ENCODE data around the gene UBR3.
"Not testable (repeated sequence)": the region's sequence is repeated elsewhere in the genome, so short reads cannot be mapped to it uniquely, and the experiment has no call there.

UBR3 gene, protein sequence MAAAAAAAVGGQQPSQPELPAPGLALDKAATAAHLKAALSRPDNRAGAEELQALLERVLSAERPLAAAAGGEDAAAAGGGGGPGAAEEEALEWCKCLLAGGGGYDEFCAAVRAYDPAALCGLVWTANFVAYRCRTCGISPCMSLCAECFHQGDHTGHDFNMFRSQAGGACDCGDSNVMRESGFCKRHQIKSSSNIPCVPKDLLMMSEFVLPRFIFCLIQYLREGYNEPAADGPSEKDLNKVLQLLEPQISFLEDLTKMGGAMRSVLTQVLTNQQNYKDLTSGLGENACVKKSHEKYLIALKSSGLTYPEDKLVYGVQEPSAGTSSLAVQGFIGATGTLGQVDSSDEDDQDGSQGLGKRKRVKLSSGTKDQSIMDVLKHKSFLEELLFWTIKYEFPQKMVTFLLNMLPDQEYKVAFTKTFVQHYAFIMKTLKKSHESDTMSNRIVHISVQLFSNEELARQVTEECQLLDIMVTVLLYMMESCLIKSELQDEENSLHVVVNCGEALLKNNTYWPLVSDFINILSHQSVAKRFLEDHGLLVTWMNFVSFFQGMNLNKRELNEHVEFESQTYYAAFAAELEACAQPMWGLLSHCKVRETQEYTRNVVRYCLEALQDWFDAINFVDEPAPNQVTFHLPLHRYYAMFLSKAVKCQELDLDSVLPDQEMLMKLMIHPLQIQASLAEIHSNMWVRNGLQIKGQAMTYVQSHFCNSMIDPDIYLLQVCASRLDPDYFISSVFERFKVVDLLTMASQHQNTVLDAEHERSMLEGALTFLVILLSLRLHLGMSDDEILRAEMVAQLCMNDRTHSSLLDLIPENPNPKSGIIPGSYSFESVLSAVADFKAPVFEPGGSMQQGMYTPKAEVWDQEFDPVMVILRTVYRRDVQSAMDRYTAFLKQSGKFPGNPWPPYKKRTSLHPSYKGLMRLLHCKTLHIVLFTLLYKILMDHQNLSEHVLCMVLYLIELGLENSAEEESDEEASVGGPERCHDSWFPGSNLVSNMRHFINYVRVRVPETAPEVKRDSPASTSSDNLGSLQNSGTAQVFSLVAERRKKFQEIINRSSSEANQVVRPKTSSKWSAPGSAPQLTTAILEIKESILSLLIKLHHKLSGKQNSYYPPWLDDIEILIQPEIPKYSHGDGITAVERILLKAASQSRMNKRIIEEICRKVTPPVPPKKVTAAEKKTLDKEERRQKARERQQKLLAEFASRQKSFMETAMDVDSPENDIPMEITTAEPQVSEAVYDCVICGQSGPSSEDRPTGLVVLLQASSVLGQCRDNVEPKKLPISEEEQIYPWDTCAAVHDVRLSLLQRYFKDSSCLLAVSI (N-terminal part only)

DNA sequence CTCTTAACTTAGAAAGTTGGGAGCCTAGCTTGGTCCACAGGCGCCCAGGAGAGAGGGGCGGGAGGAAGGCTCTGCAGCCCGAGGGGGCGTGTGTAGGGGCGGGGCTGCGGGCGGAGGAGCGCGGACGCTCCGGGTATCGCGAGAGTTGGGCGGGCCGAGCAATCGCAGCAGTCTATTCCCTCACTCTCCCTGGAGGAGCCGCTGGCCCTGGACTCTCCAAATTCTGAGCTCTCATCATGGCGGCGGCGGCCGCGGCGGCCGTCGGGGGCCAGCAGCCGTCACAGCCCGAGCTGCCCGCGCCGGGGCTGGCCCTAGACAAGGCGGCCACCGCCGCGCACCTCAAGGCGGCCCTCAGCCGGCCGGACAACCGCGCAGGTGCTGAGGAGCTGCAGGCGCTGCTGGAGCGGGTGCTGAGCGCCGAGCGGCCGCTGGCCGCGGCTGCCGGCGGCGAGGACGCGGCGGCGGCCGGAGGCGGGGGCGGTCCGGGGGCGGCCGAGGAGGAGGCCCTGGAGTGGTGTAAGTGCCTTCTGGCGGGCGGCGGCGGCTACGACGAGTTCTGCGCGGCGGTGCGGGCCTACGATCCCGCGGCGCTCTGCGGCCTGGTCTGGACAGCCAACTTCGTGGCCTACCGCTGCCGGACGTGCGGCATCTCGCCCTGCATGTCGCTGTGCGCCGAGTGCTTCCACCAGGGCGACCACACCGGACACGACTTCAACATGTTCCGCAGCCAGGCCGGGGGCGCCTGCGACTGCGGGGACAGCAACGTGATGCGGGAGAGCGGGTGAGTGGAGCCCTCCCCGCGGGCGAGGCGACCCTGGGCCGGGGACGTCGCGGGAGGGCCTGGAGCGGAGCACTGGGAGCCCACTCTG is at the start of gene UBR3:
Gene UBR3 (plus strand): TSS at position 183 of the 869 bp plus-strand sequence. CDS start 54 bp downstream, at position 237.
- peak; percentile 58 for DNase-seq (ENCODE audit: low read depth, low spot score)

DNA sequence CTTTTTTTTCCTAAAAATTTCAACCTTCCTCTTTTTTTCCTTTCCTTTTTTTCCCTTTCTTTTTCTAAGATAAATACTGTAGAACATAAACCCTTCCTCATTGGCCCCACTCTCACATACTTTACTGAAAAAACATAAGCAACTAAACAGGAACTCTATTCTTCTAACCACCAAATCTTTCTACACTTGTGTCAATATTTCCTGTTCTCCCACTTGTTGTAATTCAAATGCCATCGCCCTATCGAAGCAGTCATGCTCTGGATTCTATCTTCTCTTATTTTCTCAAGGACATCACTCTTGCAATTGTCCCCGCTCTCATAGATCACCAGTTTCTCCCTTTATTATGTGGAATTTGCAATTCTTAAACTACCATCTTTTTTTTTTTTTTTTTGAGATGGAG is 48.8 kb upstream of the UBR3 start:
- H3K27ac ChIP-seq = no peak overlapping the region
- no peak for DNase-seq (ENCODE audit: low read depth, low spot score)

More for the DNA sequence above, at the start of gene UBR3:
- H3K27ac ChIP-seq = peak within 1 kb of the TSS; percentile 74

DNA sequence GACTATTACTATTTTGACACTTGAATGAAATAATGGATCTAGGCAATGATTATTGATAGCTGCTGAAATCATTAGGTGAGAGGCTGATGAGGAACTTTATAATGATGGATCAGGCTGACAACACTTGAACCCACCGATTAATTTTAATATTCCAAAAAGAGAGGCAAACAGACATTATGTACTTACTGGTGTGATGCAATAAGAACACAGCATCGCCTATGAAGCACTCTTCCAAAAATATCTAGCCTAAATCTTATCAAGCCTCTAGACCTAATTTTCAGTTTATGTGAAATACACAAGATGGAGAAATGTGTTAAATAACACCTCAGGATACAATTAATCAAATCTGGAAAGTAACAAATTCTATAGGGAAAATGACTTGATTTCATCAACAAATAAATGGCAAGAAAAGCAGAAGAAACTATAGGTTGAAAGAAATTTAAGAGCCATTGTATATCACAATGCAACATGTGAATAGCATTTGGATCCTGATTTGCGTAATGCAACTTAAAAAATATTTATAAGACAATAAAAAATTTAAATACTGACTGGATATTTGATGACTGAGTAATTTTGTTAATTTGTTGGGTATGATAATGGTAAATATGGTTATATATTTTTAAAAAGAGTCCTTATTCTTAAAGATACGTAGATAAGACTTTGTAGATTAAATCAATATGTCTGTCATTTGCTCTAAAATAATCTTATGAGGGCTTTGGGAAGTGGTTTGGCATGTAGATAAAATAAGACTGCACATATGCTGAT is 45.8 kb upstream of the UBR3 start:
- H3K27ac ChIP-seq = no peak overlapping the region
- DNase-seq (ENCODE audit: low read depth, low spot score) = no peak

DNA sequence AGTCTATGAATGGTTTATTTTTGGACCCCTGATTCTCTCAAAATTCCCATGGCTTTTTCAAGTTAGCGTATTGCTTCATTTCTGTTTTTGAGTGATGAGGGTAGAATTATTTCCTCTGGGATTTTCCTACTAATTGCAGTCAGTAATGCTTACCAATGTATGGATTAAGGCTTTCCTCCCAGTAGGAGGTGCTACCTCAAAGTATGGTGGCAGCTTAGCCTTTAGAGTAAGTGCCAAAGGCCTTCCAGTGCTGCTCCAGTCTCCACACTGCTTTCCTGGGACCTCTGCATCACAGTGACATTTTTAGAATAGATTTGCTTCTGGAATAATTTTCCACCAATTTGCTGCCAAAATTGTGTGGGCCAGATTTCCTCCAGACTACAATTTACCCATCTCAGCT is 44.7 kb upstream of the UBR3 start:
- DNase-seq (ENCODE audit: low read depth, low spot score) = no peak
- no peak overlapping the region for H3K27ac ChIP-seq

DNA sequence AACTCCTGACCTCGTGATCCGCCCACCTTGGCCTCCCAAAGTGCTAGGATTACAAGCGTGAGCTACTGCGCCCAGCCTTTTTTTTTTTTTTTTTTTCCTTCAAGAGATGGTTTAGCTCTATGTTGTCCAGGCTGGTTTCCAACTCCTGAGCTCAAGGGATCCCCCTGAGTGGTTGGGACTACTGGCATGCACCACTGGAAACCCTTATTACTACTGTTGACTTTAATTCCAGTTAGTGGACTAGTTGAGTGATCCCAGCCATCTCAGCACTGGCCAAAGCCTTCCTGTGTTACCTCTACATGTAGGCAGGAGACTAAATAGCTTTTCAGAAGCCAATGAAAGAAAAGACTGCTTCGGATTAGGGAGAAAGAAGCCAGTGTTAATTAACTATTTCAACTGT is 36.7 kb upstream of the UBR3 start:
- no peak for DNase-seq (ENCODE audit: low read depth, low spot score)
- no peak overlapping the region for H3K27ac ChIP-seq

DNA sequence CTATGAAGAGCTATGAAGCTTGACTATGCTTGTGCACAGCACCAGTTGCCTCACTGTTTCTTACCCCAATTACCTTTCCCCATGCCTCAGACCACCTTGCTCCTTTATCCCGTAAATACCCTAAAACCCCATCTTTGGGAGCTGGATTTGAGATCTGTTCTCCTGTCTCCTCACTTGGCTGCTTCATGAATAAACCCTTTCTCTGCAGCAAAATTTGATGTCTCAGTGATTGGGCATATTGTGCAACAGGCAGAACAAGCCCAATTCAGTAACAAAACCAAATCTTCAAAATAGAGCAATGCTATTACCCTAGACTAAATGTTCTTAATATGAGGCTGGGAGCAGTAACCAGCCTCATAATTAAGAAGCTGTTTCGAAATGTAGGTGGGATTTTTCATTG is 32.1 kb upstream of the UBR3 start:
- no peak overlapping the region for H3K27ac ChIP-seq

DNA sequence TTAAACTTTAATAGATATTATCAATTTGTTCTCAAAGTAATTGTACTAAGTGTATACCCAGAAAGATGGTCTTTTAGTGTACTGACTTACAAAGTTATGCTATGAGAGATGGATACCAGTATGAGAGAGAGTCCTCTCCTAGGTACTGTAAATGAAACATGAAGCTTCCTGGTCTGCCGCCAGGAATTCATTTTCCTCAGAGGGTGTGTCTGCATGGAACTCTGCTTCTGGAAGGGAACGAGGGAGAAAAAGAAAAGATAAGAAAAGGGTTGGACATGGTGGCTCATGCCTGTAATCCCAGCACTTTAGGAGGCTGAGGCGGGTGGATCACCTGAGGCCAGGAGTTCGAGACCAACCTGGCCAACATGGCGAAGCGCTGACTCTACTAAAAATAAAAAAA is 30.8 kb upstream of the UBR3 start:
- no peak for DNase-seq (ENCODE audit: low read depth, low spot score)
- H3K27ac ChIP-seq = no peak overlapping the region

More for the DNA sequence above, 32.1 kb upstream of the UBR3 start:
- DNase-seq (ENCODE audit: low read depth, low spot score) = no peak

DNA sequence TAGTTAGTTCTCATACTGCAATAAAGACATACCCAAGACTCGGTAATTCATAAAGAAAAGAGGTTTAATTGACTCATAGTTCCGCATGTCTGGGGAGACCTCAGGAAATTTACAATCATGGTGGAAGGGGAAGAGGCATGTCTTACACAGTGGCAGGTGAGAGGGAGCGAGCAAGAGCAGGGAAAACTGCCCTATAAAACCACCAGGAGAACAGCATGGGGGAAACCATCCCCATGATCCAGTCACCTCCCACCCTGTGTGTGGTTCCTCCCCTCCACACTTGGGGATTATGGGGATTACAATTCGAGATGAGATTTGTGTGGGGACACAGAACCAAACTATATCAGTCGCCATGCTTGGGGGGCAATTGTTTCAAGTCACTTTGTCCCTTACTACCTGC is 29.7 kb upstream of the UBR3 start:
- H3K27ac ChIP-seq = no peak overlapping the region
- DNase-seq (ENCODE audit: low read depth, low spot score) = no peak

DNA sequence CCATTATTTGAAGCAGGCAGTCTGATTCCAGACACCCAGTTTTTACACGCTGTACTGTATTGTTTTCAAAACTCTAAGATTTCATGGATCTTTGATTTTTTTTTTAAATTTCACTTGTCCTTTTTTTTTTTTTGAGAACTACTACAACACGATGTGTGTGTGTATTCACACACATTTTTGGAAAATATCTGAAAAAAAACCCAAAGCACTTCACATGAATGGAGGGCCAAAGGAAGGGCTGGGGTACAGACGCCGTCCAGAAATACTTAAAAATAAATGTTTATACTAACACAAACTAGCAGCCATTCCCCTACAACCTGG is 28.9 kb upstream of the UBR3 start:
- no peak for DNase-seq (ENCODE audit: low read depth, low spot score)
- peak overlapping the region; percentile 78 for H3K27ac ChIP-seq

DNA sequence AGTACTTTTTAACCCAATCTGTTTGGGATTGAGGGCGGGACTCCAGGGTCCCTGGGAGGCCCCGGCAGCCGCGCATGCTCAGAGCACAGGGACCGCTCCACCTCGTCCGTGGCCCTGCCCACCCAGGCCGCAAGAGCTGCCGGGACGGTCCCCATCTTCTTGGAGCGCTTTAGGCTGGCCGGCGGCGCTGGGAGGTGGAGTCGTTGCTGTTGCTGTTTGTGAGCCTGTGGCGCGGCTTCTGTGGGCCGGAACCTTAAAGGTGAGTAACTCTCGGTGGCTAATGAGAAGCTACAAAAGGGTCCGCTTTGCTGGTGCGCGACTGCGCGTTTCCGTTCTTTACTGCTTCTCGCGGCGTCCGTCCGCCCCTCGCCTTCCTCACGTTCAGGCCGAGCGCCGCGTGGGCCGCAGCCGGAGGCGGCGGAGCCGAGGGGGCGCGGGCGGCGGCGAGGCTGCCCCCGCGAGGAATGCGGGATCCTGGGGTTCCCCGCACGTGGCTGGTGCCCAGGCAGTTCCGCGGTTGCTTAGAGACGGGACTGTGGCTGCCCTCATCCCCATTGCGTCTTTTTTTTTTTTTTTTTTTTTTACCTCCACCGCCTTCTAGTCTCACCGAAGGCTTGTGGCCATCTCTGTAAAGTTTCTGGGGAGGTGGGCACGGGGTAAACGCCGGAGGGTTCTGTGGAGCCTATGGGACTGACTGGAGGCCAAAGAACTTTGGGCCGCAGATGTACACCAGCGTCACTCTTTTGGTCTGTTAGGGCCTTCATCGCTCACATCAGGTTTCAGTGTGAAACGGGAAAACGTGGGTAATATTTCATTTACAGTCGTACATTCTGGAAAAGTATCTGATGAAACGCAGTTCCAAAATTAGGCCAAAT is 28.3 kb upstream of the UBR3 start, which contains the start of gene SSB:
Gene SSB (plus strand): TSS at position 154 of the 875 bp plus-strand sequence. CDS start 2,090 bp downstream, outside the sequence.
- peak within 1 kb of the TSS; percentile 78 for H3K27ac ChIP-seq
- peak; percentile 65 for DNase-seq (ENCODE audit: low read depth, low spot score)

DNA sequence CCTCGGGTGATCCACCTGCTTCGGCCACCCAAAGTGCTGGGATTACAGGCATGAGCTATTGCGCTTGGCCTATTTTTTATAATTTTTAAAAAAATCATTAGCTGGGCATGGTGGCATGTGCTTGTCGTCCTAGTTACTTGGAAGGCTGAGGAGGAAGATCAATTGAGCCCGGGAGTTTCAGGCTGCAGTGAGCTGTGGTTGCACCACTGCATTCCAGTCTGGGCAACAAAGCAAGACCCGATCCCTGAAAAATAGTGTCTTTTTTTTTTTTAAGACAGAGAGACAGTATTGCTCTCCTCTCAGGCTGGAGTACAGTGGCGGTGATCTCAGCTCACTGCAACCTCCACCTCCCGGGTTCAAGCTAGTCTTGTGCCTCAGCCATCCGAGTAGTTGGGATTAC is 23.8 kb upstream of the UBR3 start:
- DNase-seq (ENCODE audit: low read depth, low spot score) = no peak
- H3K27ac ChIP-seq = no peak overlapping the region

DNA sequence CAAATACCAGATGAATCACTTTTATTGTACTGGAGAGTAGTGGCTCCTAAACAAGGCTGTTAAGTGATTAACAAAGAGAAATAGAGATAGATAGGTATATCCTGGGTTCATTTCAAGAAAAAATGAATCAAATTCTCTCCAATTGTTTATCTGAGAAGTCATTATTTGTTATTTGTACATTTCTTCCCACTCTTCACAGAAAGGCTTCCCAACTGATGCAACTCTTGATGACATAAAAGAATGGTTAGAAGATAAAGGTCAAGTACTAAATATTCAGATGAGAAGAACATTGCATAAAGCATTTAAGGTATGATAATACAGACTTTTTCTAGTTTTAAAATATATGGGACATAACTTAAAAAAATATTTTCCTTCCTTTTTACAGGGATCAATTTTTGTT is 20.7 kb upstream of the UBR3 start:
- no peak for DNase-seq (ENCODE audit: low read depth, low spot score)
- no peak overlapping the region for H3K27ac ChIP-seq

DNA sequence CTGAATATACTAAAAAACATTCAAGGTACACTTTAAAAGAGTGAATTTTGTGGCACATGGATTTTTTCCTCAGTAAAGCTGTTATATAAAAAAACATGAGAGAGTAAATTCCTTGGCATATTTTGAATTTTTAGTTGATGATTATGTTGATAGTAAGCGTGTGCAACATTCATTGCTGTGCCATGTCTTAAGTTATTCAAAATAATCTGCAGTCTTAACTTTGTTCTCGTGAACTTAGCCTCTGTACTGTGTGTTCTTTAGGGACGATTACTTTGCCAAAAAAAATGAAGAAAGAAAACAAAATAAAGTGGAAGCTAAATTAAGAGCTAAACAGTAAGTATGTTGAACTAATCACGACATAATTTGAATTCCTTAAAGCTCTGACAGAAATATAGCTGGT is 19.0 kb upstream of the UBR3 start:
- no peak overlapping the region for H3K27ac ChIP-seq
- DNase-seq (ENCODE audit: low read depth, low spot score) = no peak

DNA sequence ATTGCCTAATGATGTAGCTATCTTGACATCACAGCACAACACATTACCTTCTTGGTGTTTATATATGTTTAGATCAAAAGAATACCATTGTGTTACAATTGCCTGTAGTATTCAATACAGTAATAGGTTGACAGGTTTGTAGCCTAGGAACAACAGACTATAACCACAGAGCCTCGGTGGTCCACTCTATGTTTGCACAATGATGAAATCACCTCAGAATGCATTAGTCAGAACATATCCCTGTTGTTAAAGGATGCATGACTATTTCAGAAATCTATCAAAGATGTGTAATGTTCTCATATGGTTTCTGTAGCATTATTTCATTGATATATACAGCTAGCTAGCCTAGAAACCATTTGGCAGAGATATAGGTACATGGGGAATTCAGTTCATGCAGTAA is 11.4 kb upstream of the UBR3 start:
- peak overlapping the region; percentile 60 for H3K27ac ChIP-seq
- DNase-seq (ENCODE audit: low read depth, low spot score) = peak; percentile 65

DNA sequence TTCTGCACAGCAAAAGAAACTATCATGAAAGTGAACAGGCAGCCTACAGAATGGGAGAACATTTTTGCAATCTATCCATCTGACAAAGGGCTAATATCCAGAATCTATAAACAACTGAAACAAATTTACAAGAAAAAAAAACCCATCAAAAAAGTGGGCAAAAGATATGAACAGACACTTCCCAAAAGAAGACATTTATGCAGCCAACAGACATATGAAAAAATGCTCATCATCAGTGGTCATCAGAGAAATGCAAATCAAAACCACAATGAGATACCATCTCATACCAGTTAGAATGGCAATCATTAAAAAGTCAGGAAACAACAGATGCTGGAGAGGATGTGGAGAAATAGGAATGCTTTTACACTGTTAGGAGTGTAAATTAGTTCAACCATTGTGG is 10.3 kb upstream of the UBR3 start:
- H3K27ac ChIP-seq = peak overlapping the region; percentile 60
- not testable (repeated sequence) for DNase-seq (ENCODE audit: low read depth, low spot score)

DNA sequence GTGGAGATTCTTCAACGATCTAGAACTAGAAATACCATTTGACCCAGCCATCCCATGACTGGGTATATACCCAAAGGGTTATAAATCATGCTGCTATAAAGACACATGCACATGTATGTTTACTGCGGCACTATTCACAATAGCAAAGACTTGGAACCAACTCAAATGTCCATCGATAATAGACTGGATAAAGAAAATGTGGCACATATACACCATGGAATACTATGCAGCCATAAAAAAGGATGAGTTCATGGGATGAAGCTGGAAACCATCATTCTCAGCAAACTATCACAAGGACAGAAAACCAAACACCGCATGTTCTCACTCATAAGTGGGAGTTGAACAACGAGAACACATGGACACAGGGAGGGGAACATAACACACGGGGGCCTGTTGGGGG is 9.9 kb upstream of the UBR3 start:
- DNase-seq (ENCODE audit: low read depth, low spot score); H3K27ac ChIP-seq: not testable (repeated sequence)

DNA sequence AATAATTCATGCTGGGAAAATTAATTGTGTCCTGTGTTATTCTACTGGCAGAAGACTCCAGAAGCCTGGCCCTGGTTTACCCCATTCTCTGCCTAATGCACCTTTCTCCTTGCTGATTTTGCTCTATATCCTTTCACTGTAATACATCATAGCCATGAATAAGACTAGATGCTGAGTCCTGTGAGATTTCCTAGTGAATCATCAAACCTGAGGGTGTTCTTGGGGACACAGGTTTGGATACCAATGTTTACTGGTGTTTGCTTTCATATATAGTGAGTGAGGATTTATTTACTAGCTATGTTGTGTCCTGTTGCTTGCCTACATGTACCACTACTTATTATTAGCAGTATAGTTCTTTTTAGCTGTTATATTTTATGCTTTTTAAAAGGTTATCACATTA is 9.0 kb upstream of the UBR3 start:
- DNase-seq (ENCODE audit: low read depth, low spot score) = peak; percentile 46
- peak overlapping the region; percentile 86 for H3K27ac ChIP-seq

DNA sequence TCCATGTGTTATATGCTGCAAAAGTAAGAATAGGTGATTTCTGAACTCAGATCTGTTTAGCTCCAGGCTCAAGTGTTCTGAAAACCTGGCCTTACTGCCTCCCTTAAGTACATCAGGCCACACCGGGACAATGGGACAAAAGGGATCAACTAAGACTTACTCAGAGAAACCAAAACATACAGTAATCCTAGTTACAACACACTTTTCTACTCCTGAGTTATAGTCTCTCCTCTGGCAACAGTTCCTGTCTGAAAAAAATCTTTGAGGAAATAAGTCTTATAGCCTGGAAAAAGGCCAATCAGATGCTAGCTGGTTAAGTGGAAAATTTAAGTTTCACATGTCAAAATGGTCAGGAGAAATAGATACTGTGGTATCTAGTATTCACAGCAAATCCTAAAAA is 8.1 kb upstream of the UBR3 start:
- no peak for DNase-seq (ENCODE audit: low read depth, low spot score)
- H3K27ac ChIP-seq = peak overlapping the region; percentile 86

Measured in epithelial cell of prostate (primary cell).